ENCODE data around the gene MBNL1. TPM values are rescaled to one million over a fixed set of nuclear protein-coding genes. Genes with fewer than 3 reads are reported as not detected.

The MBNL1 gene
- total and polyA plus RNA-seq, 2 of the 13 experiments (the other 11 are each of a cell fraction or from before 2014, with no cell fraction given) = 27.1 to 55.4 TPM

GRCh38 chr3:152291649-152292066 lies 22.9 kb downstream of the MBNL1 start:
- Histone ChIP-seq H3K27ac (ENCODE audit: extremely low read length, insufficient read depth, low read length) (no peak overlapping the region), H3K9ac (ENCODE audit: insufficient read depth, low read depth, low read length) (no peak overlapping the region), H2AFZ (ENCODE audit: low read length) (no peak overlapping the region), H3K9me3 (ENCODE audit: low read length) (no peaks in the 10 kb centered on the region), H4K20me1 (ENCODE audit: insufficient read depth, low read length) (peaks cover 5% of the 10 kb centered on the region; the same call in 1 of the 2 replicates), H3K4me2 (ENCODE audit: low read depth, low read length) (no peak overlapping the region), H3K36me3 (replicated peaks in 1 of 2; ENCODE audit: control insufficient read depth in 1 of 2, insufficient read depth in 2 of 2, low read length in 2 of 2) (no peaks in the 10 kb centered on the region), H3K4me3 (replicated peaks in 1 of 3; ENCODE audit: insufficient read depth in 1 of 3, low read depth in 2 of 3, low read length in 3 of 3) (no peak overlapping the region), H3K79me2 (ENCODE audit: insufficient read depth, low read length) (peaks cover 94% of the 10 kb centered on the region), H3K27me3 (ENCODE audit: control insufficient read depth in 1 of 2, insufficient read depth in 2 of 2, low read length in 2 of 2) (no peaks in the 10 kb centered on the region), H3K4me1 (ENCODE audit: insufficient read depth, low read length) (peaks cover 32% of the 10 kb centered on the region)
- ChIA-PET POLR2A (interaction anchor here (3.0 kb wide), 1 partner anchor 23 kb away, joined by 7 read pairs; the partner anchor contains the start of gene MBNL1), CTCF (ENCODE audit: low intra/inter-chr PET ratio, low total read pairs) (no interaction called here)
- FAIRE-seq = peak; percentile 32
- 92% methylated on average over 4 of the region's 4 CpGs for WGBS (ENCODE audit: low lambda C conversion rate)
- BruUV-seq (replicated peaks) = no TSS peak
- DNase-seq (ENCODE audit: low spot score) = no peak
- no peak for ATAC-seq
- in situ Hi-C loops (cut with HindIII; ENCODE audit: extremely low pct_ligation_motif_present, low pct_unique_long_range_greater_than_20kb) (no loop called here), intact Hi-C loops (cut with micrococcal nuclease; ENCODE audit: unreplicated experiment) (no loop called here)
- TF ChIP-seq POGK (CRISPR knock-in tag; conservative IDR thresholded peaks at IDR 0.05) = no peak
- TF ChIP-seq KIAA2018 (CRISPR knock-in tag; IDR thresholded peaks at IDR 0.05; ENCODE audit: borderline replicate concordance) = no peak
- no peak for TF ChIP-seq ZNF224 (CRISPR knock-in tag; IDR thresholded peaks at IDR 0.05)
- TF ChIP-seq FUBP1 (CRISPR knock-in tag; IDR thresholded peaks at IDR 0.05; ENCODE audit: borderline replicate concordance) = no peak
- no peak for TF ChIP-seq ATF7-NPFF (CRISPR knock-in tag; IDR thresholded peaks at IDR 0.05; ENCODE audit: low read depth)
- TF ChIP-seq TAF15 (IDR thresholded peaks at IDR 0.05; ENCODE audit: low read depth, low read length, poor library complexity, severe bottlenecking) = no peak
- no peak for TF ChIP-seq GMEB1 (CRISPR knock-in tag; IDR thresholded peaks at IDR 0.05; ENCODE audit: borderline replicate concordance)
- no peak for TF ChIP-seq ZNF446 (CRISPR knock-in tag; IDR thresholded peaks at IDR 0.05)
- TF ChIP-seq SMC3 (IDR thresholded peaks at IDR 0.05; ENCODE audit: low read length) = no peak
- TF ChIP-seq MLLT10 (CRISPR knock-in tag; IDR thresholded peaks at IDR 0.05) = no peak
